ENCODE results near the gene ZNF394. TPM values are rescaled to one million over a fixed set of nuclear protein-coding genes. Genes with fewer than 3 reads are reported as not detected.

Gene ZNF394
- total and polyA plus RNA-seq, 2 of the 4 experiments (the other 2 are of a cell fraction) = 10.9 to 24.7 TPM

GRCh38 chr7:99457650-99458493 lies 42.2 kb downstream of the ZNF394 start:
- Histone ChIP-seq H4K20me1 (ENCODE audit: insufficient read depth, low read length) (peaks cover 66% of the 10 kb centered on the region), H3K4me2 (ENCODE audit: low read depth, low read length) (no peak overlapping the region), H3K79me1 (ENCODE audit: low read depth in 1 of 2, low read length in 2 of 2) (peaks cover 19 to 78% of the 10 kb centered on the region in 2 experiments), H4K8ac (ENCODE audit: low read depth in 2 of 2, low read length in 2 of 2) (no peak overlapping the region), H3K9ac (ENCODE audit: low read depth, low read length) (no peak overlapping the region), H3K18ac (ENCODE audit: low read depth, low read length) (no peak overlapping the region), H2BK20ac (ENCODE audit: low read depth, low read length) (no peak overlapping the region), H3K14ac (replicated peaks; ENCODE audit: low read depth, low read length) (no peak overlapping the region), H2BK15ac (ENCODE audit: low read depth, low read length) (no peak overlapping the region), H2AK5ac (ENCODE audit: low read depth, low read length) (no peak overlapping the region), H3K23ac (ENCODE audit: low read depth, low read length) (no peak overlapping the region), H2BK120ac (ENCODE audit: low read depth, low read length) (no peak overlapping the region), H4K91ac (ENCODE audit: insufficient read depth, low read depth, low read length) (no peak overlapping the region), H2AK9ac (replicated peaks; ENCODE audit: low read depth, low read length, poor library complexity) (no peak overlapping the region), H3K4me3 (ENCODE audit: insufficient read depth, low read depth, low read length) (no peak overlapping the region), H3K9me1 (ENCODE audit: insufficient read depth, low read length) (peaks cover 3% of the 10 kb centered on the region; the same call in 1 of the 2 replicates), H3K27me3 (ENCODE audit: control insufficient read depth, insufficient read depth, low read length) (no peaks in the 10 kb centered on the region), H3K27ac (ENCODE audit: insufficient read depth, low read length) (no peak overlapping the region), H3K4ac (ENCODE audit: low read depth, low read length) (no peak overlapping the region), H4K5ac (ENCODE audit: low read depth, low read length) (no peak overlapping the region), H2BK5ac (ENCODE audit: low read depth, low read length, poor library complexity, severe bottlenecking) (no peak overlapping the region), H3K9me3 (ENCODE audit: control insufficient read depth, insufficient read depth, low read length) (no peaks in the 10 kb centered on the region), H3K4me1 (ENCODE audit: control insufficient read depth, insufficient read depth, low read length) (no peaks in the 10 kb centered on the region), H3K36me3 (ENCODE audit: control insufficient read depth, insufficient read depth, low read length) (peaks cover 68% of the 10 kb centered on the region), H3K56ac (ENCODE audit: extremely low read depth, insufficient read depth, low read length) (no peak overlapping the region), H2AFZ (replicated peaks; ENCODE audit: low read length, poor library complexity) (no peak overlapping the region)
- ChIA-PET POLR2A (ENCODE audit: unreplicated experiment) (no interaction called here), CTCF (no interaction called here)
- 83% methylated on average over 14 of the region's 26 CpGs; no CpG with 5 or more reads in 1 of the 2 experiments for WGBS, 2 experiments (ENCODE audit: extremely low coverage in 2 of 2, insufficient read length in 1 of 2)
- BruUV-seq (replicated peaks) = no TSS peak
- TF ChIP-seq SMC3 (IDR thresholded peaks at IDR 0.05; ENCODE audit: low read depth, low read length) (no peak), BHLHE40 (IDR thresholded peaks at IDR 0.05; ENCODE audit: low read depth, low read length) (no peak), RFX5 (IDR thresholded peaks at IDR 0.05; ENCODE audit: low read depth, low read length) (no peak), RAD21 (IDR thresholded peaks at IDR 0.05; ENCODE audit: low read length) (no peak), ELK1 (IDR thresholded peaks at IDR 0.05; ENCODE audit: borderline replicate concordance, low read depth, low read length) (no peak), FOS (IDR thresholded peaks at IDR 0.05; ENCODE audit: low read depth, low read length) (no peak), RCOR1 (IDR thresholded peaks at IDR 0.05; ENCODE audit: insufficient replicate concordance, low read length) (no peak), MAFK (IDR thresholded peaks at IDR 0.05; ENCODE audit: low read depth, low read length) (no peak), CEBPB (IDR thresholded peaks at IDR 0.05; ENCODE audit: low read depth, low read length) (no peak), MAZ (IDR thresholded peaks at IDR 0.05; ENCODE audit: borderline replicate concordance, low read depth, low read length) (no peak), CTCF (conservative IDR thresholded peaks at IDR 0.05; ENCODE audit: low read depth, low read length) (no peak)
- dilution Hi-C loops (cut with HindIII; ENCODE audit: low sequenced_read_pairs, unreplicated experiment) (no loop called here), intact Hi-C loops (cut with micrococcal nuclease) (no loop called here), in situ Hi-C loops (cut with MboI; ENCODE audit: low sequenced_read_pairs) (no loop called here)
- DNase-seq (no peak), ATAC-seq (ENCODE audit: low read depth) (no peak)
